RWPE2 (cell line): ENCODE data around the gene EFNA5.

ENCODE experiments used
- ATAC-seq: fragments of 200-7000 bp; cut with Tn5 transposase; 3 replicates; pipeline ENCODE4 v1.9.1; 2021; ENCODE audit warnings: low read depth
- DNase-seq: peaks from one replicate; pipeline ENCODE4 v3.0.0-alpha.2; 2020; ENCODE audit warnings: low spot score
- H3K27ac ChIP-seq: fragments of 450-650 bp; 2 replicates; pipeline ENCODE4 v1.5.1; 2017; ENCODE audit warnings: mild to moderate bottlenecking; ENCODE audit not compliant: poor library complexity, severe bottlenecking
- H3K27me3 ChIP-seq: fragments of 250-450 bp; sonication (Bioruptor Pico); 2 replicates; pipeline ENCODE4 v1.5.1; 2021; ENCODE audit warnings: mild to moderate bottlenecking, moderate library complexity; ENCODE audit not compliant: insufficient read depth, poor library complexity, severe bottlenecking
- H3K36me3 ChIP-seq: fragments of 250-450 bp; sonication (Bioruptor Pico); 2 replicates; pipeline ENCODE4 v1.5.1; 2020; ENCODE audit warnings: low read depth, mild to moderate bottlenecking, moderate library complexity
- H3K4me1 ChIP-seq: fragments of 250-450 bp; sonication (Bioruptor Pico); 2 replicates; pipeline ENCODE4 v1.5.1; 2021; ENCODE audit warnings: mild to moderate bottlenecking, moderate library complexity; ENCODE audit not compliant: insufficient read depth, poor library complexity, severe bottlenecking
- H3K4me3 ChIP-seq: fragments of 250-450 bp; sonication (Bioruptor Pico); 2 replicates; pipeline ENCODE4 v1.5.1; 2021; ENCODE audit warnings: mild to moderate bottlenecking, moderate library complexity; ENCODE audit not compliant: severe bottlenecking
- H3K9me3 ChIP-seq: fragments of 250-450 bp; sonication (Bioruptor Pico); 2 replicates; pipeline ENCODE4 v1.5.1; 2021; ENCODE audit warnings: mild to moderate bottlenecking, moderate library complexity; ENCODE audit not compliant: severe bottlenecking
- TF ChIP-seq, protein P1 (sequence below): fragments of 450-650 bp; IDR thresholded peaks from one replicate; pipeline ENCODE4 v1.5.1; 2017; ENCODE audit warnings: mild to moderate bottlenecking, moderate library complexity; ENCODE audit not compliant: poor library complexity, severe bottlenecking

Gene EFNA5

DNA sequence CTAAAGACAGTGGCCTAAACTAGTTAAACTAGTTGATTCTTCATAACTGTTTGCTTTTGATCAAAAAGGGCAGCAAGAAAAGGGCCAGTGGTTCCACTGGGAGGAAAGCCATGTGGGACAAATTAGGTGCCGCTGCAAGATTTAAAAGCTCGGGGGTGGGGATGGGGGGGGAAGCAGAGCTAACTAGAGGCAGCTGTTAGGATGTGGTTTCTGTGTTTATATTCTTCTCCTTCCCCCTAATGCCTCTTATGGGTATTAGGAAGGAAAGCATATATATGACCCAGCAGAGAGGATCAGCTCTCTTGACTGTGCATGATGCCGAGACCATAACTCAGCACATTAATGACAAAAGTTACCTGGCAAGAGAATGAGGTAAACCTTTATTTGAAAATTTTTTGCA, 65.7 kb downstream of the EFNA5 start:
- ATAC-seq = no peak
- no peak overlapping the region for H3K27ac ChIP-seq

DNA sequence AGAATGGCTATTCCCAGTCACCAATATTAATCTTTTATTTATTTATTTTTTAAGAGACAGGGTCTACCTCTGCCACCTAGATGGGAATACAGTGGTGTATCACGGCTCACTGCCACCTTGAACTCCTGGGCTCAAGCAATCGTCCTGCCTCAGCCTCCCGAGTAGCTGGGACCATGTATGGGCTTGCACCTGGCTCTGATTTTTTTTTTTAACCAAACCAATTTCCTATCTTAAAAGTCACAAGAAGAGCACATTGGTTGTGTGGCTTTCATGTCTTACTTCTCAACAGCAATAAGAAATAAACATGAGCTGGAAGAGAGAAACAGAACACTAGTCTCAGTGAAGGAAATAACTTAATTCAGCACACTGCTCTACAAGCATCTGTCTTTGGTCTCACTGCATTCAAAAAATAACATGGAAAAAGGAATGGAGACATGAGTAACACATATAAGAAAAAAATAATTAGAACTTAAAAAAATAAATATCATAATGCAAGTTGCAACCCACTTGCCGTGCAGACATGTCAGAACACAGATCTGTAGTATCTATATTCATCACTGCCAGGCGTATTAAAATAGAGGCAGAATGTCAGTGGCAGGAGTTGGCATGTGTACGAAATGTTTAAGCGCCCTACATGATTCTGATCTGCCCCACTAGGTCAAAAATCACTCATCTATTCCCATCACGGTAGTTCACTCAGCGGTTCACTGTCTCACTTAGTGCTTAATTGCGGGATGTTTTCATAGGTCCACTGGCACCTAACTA, 66.4 kb downstream of the EFNA5 start:
- ATAC-seq = no peak
- DNase-seq = no peak
- TF ChIP-seq, protein P1, sequence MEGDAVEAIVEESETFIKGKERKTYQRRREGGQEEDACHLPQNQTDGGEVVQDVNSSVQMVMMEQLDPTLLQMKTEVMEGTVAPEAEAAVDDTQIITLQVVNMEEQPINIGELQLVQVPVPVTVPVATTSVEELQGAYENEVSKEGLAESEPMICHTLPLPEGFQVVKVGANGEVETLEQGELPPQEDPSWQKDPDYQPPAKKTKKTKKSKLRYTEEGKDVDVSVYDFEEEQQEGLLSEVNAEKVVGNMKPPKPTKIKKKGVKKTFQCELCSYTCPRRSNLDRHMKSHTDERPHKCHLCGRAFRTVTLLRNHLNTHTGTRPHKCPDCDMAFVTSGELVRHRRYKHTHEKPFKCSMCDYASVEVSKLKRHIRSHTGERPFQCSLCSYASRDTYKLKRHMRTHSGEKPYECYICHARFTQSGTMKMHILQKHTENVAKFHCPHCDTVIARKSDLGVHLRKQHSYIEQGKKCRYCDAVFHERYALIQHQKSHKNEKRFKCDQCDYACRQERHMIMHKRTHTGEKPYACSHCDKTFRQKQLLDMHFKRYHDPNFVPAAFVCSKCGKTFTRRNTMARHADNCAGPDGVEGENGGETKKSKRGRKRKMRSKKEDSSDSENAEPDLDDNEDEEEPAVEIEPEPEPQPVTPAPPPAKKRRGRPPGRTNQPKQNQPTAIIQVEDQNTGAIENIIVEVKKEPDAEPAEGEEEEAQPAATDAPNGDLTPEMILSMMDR = no peak
- Histone ChIP-seq H3K9me3 (no peaks in the 10 kb centered on the region), H3K27me3 (no peaks in the 10 kb centered on the region), H3K27ac (no peak overlapping the region), H3K36me3 (no peaks in the 10 kb centered on the region; the same call in 1 of the 2 replicates), H3K4me1 (no peaks in the 10 kb centered on the region), H3K4me3 (no peak overlapping the region)

More for the DNA sequence above, 65.7 kb downstream of the EFNA5 start:
- no peaks in the 10 kb centered on the region for H3K4me1 ChIP-seq
- no peaks in the 10 kb centered on the region; the same call in 1 of the 2 replicates for H3K36me3 ChIP-seq
- TF ChIP-seq, protein P1 = no peak
- no peak for DNase-seq
- H3K4me3 ChIP-seq = no peak overlapping the region
- no peaks in the 10 kb centered on the region for H3K27me3 ChIP-seq
- no peaks in the 10 kb centered on the region for H3K9me3 ChIP-seq

DNA sequence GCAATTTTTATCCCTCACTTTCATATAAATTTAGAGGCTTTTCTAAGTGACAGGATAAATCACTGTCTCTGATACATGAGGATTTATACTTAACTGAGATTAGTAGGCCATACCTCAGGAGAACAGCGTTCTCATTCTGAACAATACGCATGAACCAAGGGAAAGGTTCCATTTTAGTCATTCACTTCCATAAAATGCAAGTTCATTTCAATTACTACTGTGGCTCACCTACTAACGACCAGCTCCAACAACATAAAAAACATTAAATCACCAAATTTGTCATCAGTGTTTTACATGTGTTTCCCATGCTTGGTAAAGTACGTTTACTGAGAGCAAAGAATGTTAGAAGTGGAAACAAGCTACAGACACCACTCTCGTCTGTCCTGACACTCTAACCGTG, 67.4 kb downstream of the EFNA5 start:
- H3K9me3 ChIP-seq = no peaks in the 10 kb centered on the region
- DNase-seq (no peak), ATAC-seq (no peak)
- TF ChIP-seq, protein P1 = no peak
- H3K36me3 ChIP-seq = no peaks in the 10 kb centered on the region; the same call in 1 of the 2 replicates
- no peaks in the 10 kb centered on the region for H3K27me3 ChIP-seq
- no peaks in the 10 kb centered on the region for H3K4me1 ChIP-seq
- H3K27ac ChIP-seq = no peak overlapping the region
- no peak overlapping the region for H3K4me3 ChIP-seq

DNA sequence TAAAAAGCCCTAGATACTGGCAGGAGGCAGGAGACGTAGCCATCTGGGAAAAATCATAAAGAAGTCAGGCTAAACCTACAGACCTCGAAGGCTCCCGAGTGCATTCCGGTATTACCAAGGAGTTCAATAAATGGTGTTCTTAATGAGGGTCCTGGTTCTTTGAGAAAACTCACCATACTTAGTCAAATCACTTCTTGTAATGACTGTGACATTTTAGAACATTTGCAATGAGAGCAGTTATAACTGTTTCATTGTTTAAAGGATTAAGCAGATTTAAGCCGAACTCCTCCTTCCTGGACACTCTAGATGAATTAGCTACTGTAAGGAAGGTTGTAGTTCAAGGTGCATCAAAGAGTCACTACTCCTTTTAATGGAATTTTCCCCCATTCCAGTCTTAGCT, 67.8 kb downstream of the EFNA5 start:
- DNase-seq (no peak), ATAC-seq (no peak)
- H3K9me3 ChIP-seq = no peaks in the 10 kb centered on the region
- no peaks in the 10 kb centered on the region for H3K4me1 ChIP-seq
- H3K4me3 ChIP-seq = no peak overlapping the region
- H3K27ac ChIP-seq = no peak overlapping the region
- H3K27me3 ChIP-seq = no peaks in the 10 kb centered on the region
- TF ChIP-seq, protein P1 = no peak
- H3K36me3 ChIP-seq = no peaks in the 10 kb centered on the region; the same call in 1 of the 2 replicates

DNA sequence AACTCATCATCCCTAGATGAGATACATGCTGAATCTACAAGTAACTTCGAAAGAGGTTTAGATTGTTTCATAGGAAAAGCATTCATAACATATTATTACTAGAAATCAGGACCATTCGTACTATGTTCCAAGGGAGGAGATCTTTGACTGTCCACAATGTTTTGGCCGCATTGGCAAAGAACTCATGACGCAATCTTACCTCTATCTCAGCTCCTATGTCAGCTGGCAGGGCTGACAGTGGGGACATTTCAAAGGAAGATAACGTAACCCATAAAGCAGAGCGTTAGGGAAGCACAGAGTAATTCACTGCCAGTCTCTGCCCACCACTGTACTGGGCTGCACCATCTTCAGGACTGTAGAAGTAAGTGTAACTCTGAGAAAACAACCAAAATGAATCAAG, 69.7 kb downstream of the EFNA5 start:
- H3K36me3 ChIP-seq = no peaks in the 10 kb centered on the region; the same call in 1 of the 2 replicates
- TF ChIP-seq, protein P1 = no peak
- no peak for DNase-seq
- H3K9me3 ChIP-seq = no peaks in the 10 kb centered on the region
- H3K4me1 ChIP-seq = no peaks in the 10 kb centered on the region
- no peak overlapping the region for H3K27ac ChIP-seq
- no peaks in the 10 kb centered on the region for H3K27me3 ChIP-seq
- no peak for ATAC-seq
- no peak overlapping the region for H3K4me3 ChIP-seq
